AG09319 (cell line): ENCODE data around the gene SPRR2B.

Experiments used
- DNase-seq: peaks from one replicate; pipeline ENCODE4 v3.0.0-alpha.2; 2010; ENCODE audit warnings: low read depth; ENCODE audit errors: extremely low read depth
- CTCF ChIP-seq: IDR thresholded peaks from 2 replicates; pipeline ENCODE4 v1.5.1; 2011; ENCODE audit warnings: low read depth, mild to moderate bottlenecking, inconsistent platforms, low read length, moderate library complexity

Gene SPRR2B

DNA sequence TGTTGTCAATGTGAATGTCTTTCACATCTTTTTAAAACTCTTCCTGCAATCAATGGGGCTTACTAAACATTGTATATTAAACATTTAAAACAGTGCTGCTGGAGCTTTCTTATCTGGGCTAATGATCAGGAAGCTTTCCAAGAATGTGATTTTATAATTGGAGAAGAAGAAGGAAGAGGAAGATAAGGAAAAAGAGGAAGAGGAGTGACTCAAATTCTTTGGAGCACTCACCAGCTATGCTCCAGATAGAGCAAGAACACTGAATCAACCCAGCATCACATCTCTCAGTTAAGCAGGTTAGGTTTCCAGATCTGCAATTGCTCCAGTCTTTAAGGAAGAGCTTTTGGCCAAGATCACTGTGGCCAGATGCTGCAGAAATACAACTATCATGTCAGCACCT lies 24.4 kb upstream of the SPRR2B start:
- no peak for TF ChIP-seq CTCF
- DNase-seq, result no peak

GRCh38 chr1:153094426-153094825 lies 23.0 kb upstream of the SPRR2B start, which contains the start of gene SPRR2E:
Gene SPRR2E, minus strand, starts transcription at chr1:153094526. Its CDS starts 775 bp downstream, at chr1:153093751.
- DNase-seq, result no peak
- TF ChIP-seq CTCF, result no peak

- no peak for TF ChIP-seq CTCF
- no peak for DNase-seq
These were observed 16.2 kb upstream of the SPRR2B start for GRCh38 chr1:153087652-153088051.

DNA sequence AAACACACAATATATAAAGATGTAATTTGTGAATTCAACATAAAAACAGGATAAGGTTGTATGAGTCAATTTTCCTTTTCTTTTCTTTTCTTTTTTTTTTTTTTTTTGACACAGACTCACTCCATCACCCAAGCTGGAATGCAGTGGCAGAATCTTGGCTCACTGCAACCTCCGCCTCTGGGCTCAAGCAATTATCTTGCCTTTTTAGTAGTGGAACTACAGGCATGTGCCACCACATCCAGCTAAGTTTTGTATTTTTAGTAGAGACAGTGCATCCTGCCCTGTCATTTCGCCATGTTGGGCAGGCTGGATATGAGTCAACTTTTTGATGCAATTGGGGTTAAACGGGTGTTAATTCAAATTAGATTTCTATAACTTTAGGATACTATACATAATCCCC lies 10.3 kb upstream of the SPRR2B start:
- no peak for TF ChIP-seq CTCF
- no peak for DNase-seq

DNA sequence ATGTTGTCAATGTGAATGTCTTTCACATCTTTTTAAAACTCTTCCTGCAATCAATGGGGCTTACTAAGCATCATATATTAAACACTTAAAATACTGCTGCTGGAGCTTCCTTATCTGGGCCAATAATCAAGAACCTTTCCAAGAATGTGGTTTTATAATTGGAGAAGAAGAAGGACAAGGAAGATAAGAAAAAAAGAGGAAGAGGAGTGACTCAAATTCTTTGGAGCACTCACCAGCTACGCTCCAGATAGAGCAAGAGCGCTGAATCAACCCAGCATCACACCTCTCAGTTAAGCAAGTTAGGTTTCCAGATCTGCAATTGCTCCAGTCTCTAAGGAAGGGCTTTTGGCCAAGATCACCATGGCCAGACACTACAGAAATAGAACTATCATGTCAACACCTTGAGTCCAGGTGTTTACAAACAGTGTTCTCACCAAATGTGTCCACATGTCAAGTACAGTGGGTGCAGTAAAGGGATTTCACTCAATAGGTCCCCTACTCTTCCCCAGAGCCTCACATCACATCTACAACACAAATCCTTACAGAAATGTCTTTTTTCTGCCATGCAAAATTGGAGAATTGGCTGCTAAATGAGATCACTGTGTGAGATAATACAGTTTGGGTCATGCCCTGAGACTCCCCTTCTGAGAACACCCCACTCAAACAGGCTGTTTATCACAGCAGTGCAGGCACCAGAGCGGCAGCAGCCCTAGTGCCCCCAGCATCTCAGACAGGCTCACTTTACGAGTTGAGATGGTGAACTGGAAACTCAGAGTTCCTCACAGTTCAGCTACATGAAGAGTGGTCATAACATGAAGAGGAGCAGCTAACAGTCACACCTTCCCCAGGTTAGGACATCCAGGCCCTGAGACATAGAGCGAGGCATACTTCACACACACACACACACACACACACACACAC lies 1.7 kb upstream of the SPRR2B start:
- no peak for DNase-seq

DNA sequence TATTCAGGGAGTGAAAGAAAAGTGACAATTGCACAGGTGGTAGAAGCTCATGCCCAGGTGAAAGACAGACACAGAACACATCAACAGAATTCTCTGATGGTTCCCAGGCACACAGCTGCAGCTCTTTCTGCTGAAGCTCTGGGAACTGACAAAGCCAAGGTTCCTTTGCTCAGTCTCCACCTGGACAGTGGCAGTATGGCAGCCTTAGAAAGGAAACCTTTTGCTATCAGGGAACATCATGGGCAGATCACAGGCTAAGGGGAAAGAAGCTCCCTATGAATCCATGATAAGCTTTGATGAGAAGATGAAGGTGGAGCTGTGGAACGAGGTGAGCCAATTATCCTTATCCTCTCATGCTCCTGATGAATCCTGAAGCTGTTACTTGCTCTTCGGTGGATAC lies 1.2 kb downstream of the SPRR2B start:
- no peak for DNase-seq
- TF ChIP-seq CTCF, result no peak

More for the DNA sequence above, 1.7 kb upstream of the SPRR2B start:
- no peak for TF ChIP-seq CTCF
